SJSA1 (cell line): ENCODE measurements around the gene DHX15. TPM values are rescaled to one million over a fixed set of nuclear protein-coding genes. Genes with fewer than 3 reads are reported as not detected.

Experiments used
- DNase-seq, 2 experiments: peaks; one replicate each; pipeline ENCODE4 v3.0.0-alpha.2; 2015 to 2020; ENCODE audit warnings: low spot score in 2 of 2, low read depth in 1 of 2
- H3K27ac ChIP-seq: fragments of 250-450 bp; sonication (Bioruptor Pico); 2 replicates; pipeline ENCODE4 v1.5.1; 2020; ENCODE audit warnings: mild to moderate bottlenecking, moderate library complexity
- H3K27me3 ChIP-seq: fragments of 250-450 bp; sonication (Bioruptor Pico); replicated peaks from 2 replicates; pipeline ENCODE4 v1.5.1; 2020; ENCODE audit warnings: mild to moderate bottlenecking, moderate library complexity
- H3K36me3 ChIP-seq: fragments of 250-450 bp; sonication (Bioruptor Pico); 2 replicates; pipeline ENCODE4 v1.5.1; 2020; ENCODE audit warnings: mild to moderate bottlenecking
- H3K4me1 ChIP-seq: fragments of 250-450 bp; sonication (Bioruptor Pico); replicated peaks from 2 replicates; pipeline ENCODE4 v1.6.1; 2021; ENCODE audit warnings: mild to moderate bottlenecking
- H3K4me3 ChIP-seq: fragments of 250-450 bp; sonication (Bioruptor Pico); 2 replicates; pipeline ENCODE4 v1.5.1; 2020; ENCODE audit warnings: mild to moderate bottlenecking
- H3K9me3 ChIP-seq: fragments of 250-450 bp; sonication (Bioruptor Pico); replicated peaks from 2 replicates; pipeline ENCODE4 v1.5.1; 2020; ENCODE audit warnings: mild to moderate bottlenecking
- total RNA-seq: library from RNA; depleted of rRNA; stranded (reverse); fragments of >200 nt; shearing (Covaris generic); gene quantifications from 2 replicates; pipeline ENCODE4 v1.2.3, GENCODE V29; 2014

DHX15 gene
- total RNA-seq, 1 experiment from 2014 or later: 127 TPM

DNA sequence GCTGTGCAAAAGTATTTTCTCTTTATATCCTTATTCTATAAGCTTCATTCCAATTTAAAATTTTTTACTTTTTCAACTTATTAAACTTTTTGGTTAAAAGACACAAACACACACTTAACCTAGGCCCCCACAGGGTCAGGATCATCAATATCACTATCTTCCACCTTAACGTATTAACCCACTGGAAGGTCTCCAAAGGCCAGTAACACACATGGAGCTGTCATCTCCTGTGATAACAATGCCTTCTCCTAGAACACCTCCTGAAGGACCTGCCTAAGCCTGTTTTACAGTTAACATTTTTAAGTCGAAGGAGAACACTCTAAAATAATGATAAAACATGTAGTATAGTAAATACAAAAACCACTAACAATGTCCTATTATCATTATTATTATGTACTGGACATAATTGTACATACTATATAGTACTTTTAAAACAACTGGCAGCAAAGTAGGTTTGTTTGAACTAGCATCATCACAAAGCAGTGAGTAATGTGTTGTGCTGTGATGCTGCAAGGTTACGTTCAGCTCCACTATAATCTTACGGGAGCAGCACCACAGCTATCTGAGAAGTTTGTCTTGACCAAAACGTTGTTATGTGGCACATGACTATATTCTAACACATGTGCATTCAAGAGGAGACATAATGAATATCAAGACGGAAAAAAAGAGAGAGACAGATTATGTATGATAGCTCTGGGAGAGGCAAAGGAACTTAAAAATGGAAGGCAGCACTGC, 33.7 kb downstream of the DHX15 start:
- Histone ChIP-seq H3K27ac (no peak overlapping the region), H3K4me3 (no peak overlapping the region), H3K36me3 (peaks cover 34% of the 10 kb centered on the region), H3K9me3 (no peaks in the 10 kb centered on the region), H3K4me1 (no peaks in the 10 kb centered on the region), H3K27me3 (no peaks in the 10 kb centered on the region)
- no peak for DNase-seq

DNA sequence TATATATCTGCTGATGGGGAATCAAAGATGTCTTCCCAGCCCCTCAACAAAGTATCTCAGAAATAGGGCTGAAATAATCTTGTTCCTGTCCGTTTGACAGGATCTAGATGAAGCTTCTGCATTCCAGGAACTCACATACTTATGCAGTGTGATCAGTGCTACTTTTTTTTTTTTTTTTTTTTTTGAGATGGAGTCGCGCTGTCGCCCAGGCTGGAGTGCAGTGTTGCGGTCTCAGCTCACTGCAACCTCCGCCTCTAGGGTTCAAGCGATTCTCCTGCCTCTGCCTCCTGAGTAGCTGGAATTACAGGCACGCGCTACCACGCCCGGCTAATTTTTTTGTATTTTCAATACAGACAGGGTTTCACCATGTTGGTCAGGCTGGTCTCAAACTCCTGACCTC, 36.4 kb downstream of the DHX15 start:
- H3K36me3 ChIP-seq: peaks cover 28% of the 10 kb centered on the region
- no peak overlapping the region for H3K27ac ChIP-seq

DNA sequence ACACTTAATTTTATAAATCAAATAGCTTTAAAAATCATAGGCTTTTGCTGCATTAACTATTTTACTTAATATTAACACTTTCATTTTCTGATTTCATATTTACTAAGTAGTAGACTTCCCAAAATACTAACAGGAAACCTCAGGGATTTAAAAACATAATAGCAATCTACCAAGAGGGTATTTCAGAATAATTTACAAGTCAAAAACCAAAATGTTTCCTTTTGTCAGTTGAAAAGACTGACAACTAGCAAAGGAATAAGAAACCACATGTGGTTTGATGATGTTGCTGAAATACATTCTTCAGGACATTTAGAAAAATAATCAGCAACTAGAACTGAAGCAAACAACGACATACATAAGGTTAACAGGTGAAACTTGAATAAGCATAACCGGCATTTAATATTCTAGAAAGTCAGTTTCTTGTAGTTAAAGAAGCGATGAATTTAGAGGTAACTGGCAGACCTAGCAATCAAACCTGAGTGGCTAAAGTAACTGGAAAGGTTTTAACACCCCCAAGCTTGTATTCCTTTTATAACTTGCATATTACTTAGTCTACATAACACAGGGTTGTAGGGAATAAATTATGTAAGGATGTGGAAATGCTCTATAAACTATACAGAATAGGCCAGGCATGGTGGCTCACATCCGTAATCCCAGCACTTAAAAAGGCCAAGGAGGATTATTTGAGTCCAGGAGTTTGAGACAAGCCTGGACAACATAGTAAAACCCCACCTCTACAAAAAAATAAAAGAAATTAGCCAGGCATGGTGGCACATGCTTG, 40.0 kb downstream of the DHX15 start:
- Histone ChIP-seq H3K27ac (no peak overlapping the region), H3K4me3 (no peak overlapping the region), H3K36me3 (peaks cover 49% of the 10 kb centered on the region), H3K9me3 (no peaks in the 10 kb centered on the region), H3K27me3 (no peaks in the 10 kb centered on the region), H3K4me1 (no peaks in the 10 kb centered on the region)
- DNase-seq: no peak

More for the DNA sequence above, 36.4 kb downstream of the DHX15 start:
- Histone ChIP-seq H3K27me3 (no peaks in the 10 kb centered on the region), H3K9me3 (no peaks in the 10 kb centered on the region), H3K4me3 (no peak overlapping the region), H3K4me1 (no peaks in the 10 kb centered on the region)
- no peak for DNase-seq

DNA sequence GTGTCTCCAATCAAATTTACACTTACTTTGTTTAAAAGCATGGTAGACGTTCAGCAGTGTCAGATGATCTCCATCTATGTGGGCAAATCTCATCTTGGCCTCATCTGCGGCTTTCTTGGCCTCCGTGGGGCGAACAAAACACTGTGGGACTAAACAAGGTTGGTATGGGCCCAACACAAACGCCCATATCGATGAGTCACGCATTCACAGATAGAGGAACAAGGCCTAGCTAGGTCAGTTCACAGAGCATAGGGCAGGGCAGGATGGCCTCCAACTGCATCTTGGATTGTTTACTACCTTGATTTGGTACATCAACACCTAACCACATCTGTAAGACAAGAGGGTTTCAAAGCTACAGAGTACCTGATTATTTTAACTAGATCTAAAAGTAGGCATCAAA, 47.3 kb downstream of the DHX15 start:
- no peak overlapping the region for H3K4me3 ChIP-seq
- H3K27me3 ChIP-seq: no peaks in the 10 kb centered on the region
- no peaks in the 10 kb centered on the region for H3K4me1 ChIP-seq
- H3K36me3 ChIP-seq: peaks cover 68% of the 10 kb centered on the region
- no peaks in the 10 kb centered on the region for H3K9me3 ChIP-seq
- DNase-seq: no peak
- H3K27ac ChIP-seq: no peak overlapping the region

DNA sequence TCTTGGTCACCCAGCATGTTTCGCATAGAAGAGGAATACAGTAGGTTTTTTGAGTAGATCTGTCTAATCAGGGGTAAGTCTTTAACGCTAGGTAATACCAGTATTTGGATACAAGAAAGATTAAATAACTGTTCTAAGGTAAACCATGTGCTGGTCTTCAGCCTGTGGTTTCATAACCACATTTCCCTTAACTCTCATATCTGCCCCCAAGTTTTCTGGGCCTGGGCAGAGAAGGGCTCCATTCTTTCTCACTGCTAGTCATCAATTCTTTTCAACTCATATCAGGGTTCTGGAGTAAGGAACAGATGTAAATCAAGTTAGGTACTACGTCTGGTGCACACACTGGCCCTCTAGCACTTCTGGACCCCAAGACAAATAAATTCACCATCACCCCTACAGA, 49.0 kb downstream of the DHX15 start:
- Histone ChIP-seq H3K36me3 (peaks cover 55% of the 10 kb centered on the region), H3K27me3 (no peaks in the 10 kb centered on the region), H3K4me3 (no peak overlapping the region), H3K4me1 (no peaks in the 10 kb centered on the region), H3K27ac (no peak overlapping the region), H3K9me3 (no peaks in the 10 kb centered on the region)
- DNase-seq: no peak

DNA sequence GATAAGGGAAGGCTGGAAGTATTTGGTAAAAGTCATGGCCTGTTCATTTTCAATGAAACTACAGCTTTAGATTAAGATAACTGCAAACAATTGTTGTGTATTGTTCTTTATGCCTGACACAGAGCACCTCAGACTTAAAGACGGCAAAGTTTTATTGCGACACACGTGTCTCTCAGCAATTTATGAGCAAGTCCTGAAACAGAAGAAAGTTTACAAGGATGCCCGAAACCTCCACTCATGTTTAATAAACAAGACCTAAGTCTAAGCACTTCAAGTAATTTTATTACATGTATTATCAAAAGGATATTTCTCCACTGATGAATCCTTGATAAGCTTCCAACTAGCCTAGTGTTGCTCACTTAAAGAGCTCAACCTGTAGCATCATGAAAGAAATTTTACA, 51.0 kb downstream of the DHX15 start:
- Histone ChIP-seq H3K36me3 (peaks cover 45% of the 10 kb centered on the region), H3K9me3 (no peaks in the 10 kb centered on the region), H3K27ac (no peak overlapping the region), H3K4me3 (no peak overlapping the region), H3K4me1 (no peaks in the 10 kb centered on the region), H3K27me3 (no peaks in the 10 kb centered on the region)
- no peak for DNase-seq

DNA sequence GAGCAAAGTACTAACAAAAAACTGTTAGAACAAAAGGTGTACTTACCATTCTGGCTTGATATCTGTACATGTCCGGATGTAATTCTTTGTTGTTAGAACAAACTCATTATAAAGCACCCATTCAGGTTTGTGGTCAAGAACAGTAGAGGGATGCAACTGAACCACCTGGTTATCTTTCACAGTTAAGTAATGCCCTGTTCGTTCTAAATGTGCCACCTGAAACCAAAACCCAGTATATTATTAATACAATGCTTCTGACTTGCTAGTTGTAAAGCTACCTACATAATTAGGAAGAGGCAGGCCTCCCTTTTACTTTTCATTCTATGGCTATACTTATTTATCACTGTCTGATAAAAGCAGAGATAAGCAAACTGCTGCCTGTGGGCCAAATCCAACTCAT, 54.8 kb downstream of the DHX15 start:
- Histone ChIP-seq H3K4me3 (no peak overlapping the region), H3K27me3 (no peaks in the 10 kb centered on the region), H3K4me1 (no peaks in the 10 kb centered on the region), H3K27ac (no peak overlapping the region), H3K9me3 (no peaks in the 10 kb centered on the region), H3K36me3 (peaks cover 30% of the 10 kb centered on the region)
- no peak for DNase-seq

DNA sequence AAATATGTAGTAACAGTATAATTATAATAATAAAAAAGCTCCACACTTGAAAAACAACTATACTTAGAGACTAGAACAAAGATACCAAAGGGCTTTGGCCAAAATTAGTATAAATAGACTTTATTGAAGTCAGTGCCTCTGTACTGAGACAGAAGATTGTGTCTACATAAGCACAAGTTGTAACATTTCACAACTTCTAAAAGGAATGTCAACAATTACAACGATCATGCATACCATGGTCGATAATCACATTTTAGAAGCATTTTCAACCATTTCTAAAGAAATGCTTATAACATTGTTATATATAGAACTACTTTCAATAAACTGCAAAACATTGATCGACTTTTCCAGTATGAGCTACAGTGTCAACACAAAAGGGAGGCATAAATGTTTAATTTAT, 57.0 kb downstream of the DHX15 start:
- DNase-seq: no peak

DNA sequence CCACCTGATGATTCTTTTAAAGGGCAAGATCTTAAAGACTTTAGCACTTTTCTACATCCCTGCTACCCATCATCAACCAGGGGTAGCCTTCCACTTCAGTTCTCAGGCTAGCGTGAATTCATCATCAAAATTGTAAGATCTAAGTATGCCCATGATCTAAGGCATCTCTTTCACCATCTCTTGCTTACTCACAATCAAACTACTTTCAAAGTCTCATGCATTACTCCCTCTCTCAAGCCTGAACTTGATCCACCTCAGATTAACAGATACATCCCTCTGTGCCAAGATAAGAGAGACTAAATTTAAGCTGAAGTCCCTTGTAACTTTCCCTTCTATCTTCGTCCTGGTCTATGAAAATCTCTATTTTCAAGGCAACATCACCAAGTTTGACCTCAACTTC, 62.8 kb downstream of the DHX15 start:
- Histone ChIP-seq H3K36me3 (peaks cover 15% of the 10 kb centered on the region), H3K27me3 (no peaks in the 10 kb centered on the region), H3K4me1 (no peaks in the 10 kb centered on the region), H3K9me3 (no peaks in the 10 kb centered on the region), H3K27ac (no peak overlapping the region), H3K4me3 (no peak overlapping the region)
- no peak for DNase-seq

More for the DNA sequence above, 57.0 kb downstream of the DHX15 start:
- Histone ChIP-seq H3K4me1 (no peaks in the 10 kb centered on the region), H3K36me3 (peaks cover 29% of the 10 kb centered on the region), H3K4me3 (no peak overlapping the region), H3K27ac (no peak overlapping the region), H3K9me3 (no peaks in the 10 kb centered on the region), H3K27me3 (no peaks in the 10 kb centered on the region)

DNA sequence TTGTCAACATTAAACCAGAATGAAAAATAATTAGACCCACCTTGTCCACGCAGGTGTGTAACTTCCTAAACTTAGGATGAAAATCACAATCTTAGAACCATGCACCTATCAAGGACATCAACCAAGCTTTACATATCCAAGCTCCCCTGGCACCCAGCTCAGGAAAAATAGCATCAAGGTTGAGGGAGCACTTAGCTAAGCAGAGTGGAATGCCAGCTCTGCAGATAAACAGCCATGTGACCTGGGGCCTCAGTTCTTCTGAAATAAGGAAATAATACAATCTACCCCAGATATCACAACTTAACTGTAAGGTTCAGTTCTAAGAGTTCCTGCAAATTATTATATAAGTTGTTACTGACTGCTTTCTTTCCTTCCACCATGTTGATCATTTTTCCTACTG, 64.7 kb downstream of the DHX15 start:
- DNase-seq: no peak
- Histone ChIP-seq H3K9me3 (no peaks in the 10 kb centered on the region), H3K27ac (no peak overlapping the region), H3K4me1 (no peaks in the 10 kb centered on the region), H3K27me3 (no peaks in the 10 kb centered on the region), H3K4me3 (no peak overlapping the region), H3K36me3 (peaks cover 9% of the 10 kb centered on the region)

DNA sequence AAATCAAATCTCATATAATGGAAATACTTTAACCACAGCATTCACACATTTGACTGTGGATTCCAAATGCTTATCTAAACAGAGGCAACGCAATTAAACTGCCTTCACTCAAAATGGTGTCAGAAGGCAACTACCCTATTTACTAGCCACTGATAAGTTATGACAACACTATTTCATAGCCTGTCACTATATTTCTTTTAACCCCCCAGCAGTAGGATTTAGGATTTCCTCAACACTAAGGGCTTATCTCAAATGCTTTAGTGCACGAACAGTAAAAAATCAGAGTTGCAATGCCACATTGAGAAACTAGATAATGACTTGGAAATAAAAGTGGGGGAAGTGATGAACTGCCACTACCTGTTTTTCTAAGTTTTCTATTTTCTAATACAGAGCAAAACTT, 66.7 kb downstream of the DHX15 start:
- Histone ChIP-seq H3K27ac (no peak overlapping the region), H3K9me3 (no peaks in the 10 kb centered on the region), H3K36me3 (no peaks in the 10 kb centered on the region; the same call in 1 of the 2 replicates), H3K27me3 (no peaks in the 10 kb centered on the region), H3K4me3 (no peak overlapping the region), H3K4me1 (no peaks in the 10 kb centered on the region)
- DNase-seq: no peak

DNA sequence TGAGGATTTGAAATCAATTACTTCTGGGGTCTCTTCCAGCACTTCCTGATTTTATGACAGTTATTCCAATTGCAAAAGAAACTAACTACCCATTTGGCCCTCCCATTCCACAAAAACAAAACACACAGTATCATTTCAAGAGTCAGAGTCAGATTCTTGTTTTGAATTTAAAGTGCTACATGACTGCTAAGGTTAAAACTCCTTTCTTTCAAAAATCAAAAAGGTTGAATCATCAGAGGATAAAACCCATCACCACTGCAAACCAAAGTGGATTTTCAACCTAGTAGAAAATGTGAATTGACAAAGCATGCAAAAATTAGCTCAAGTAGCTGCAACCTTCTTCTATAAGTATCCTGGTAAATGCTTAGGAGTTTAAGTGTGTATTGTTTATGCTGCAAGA, 67.4 kb downstream of the DHX15 start:
- Histone ChIP-seq H3K27me3 (no peaks in the 10 kb centered on the region), H3K4me1 (no peaks in the 10 kb centered on the region), H3K4me3 (no peak overlapping the region), H3K36me3 (no peaks in the 10 kb centered on the region; the same call in 1 of the 2 replicates), H3K27ac (no peak overlapping the region), H3K9me3 (no peaks in the 10 kb centered on the region)
- no peak for DNase-seq

DNA sequence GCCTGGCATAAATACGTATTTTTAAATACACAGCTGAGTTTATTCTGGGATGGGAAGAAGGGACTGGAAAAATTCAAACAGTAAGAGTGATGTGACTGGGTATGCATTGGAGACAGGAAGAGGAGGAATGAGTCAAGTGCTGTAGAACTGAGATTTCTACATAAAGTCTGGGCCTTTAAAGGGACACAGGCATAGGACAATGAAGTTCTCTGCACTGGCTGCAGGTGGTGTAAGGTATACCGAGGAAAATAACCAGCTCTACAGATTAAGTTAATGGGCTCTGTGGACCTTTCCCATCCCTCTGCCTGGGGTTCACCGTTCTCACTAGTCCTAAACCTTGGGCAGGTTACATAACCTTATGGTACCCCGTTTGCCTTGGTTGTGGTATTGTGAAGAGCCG, 68.7 kb downstream of the DHX15 start:
- H3K27ac ChIP-seq: no peak overlapping the region
- no peaks in the 10 kb centered on the region for H3K27me3 ChIP-seq
- no peaks in the 10 kb centered on the region for H3K9me3 ChIP-seq
- no peaks in the 10 kb centered on the region; the same call in 1 of the 2 replicates for H3K36me3 ChIP-seq
- H3K4me1 ChIP-seq: no peaks in the 10 kb centered on the region
- DNase-seq: no peak
- no peak overlapping the region for H3K4me3 ChIP-seq

DNA sequence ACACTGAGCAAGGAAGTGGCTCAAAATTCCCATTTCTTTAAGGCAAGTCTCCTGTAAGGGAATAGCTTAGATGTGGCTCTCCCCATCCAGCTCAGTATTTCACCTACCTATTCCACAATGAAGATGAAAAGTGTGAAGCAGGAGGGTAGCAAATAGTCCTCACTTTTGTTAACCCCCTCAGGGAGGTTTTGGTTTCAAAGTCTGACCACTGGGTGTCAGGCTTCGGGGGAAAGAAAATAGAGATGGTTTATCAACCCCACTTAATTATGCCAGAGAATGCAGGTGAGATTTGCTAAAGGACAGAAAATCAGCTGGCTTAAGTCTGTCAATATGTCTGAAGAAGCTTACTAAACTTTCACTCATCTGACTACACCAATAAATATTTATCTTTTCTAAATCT, 69.5 kb downstream of the DHX15 start:
- H3K9me3 ChIP-seq: no peaks in the 10 kb centered on the region
- H3K36me3 ChIP-seq: no peaks in the 10 kb centered on the region; the same call in 1 of the 2 replicates
- DNase-seq: no peak
- H3K27me3 ChIP-seq: no peaks in the 10 kb centered on the region
- no peak overlapping the region for H3K27ac ChIP-seq
- no peak overlapping the region for H3K4me3 ChIP-seq
- H3K4me1 ChIP-seq: no peaks in the 10 kb centered on the region
